Cardiac muscle cell (in vitro differentiated cells and primary cell): ENCODE results near the gene TMTC1. TPM values are rescaled to one million over a fixed set of nuclear protein-coding genes. Genes with fewer than 3 reads are reported as not detected.
"Not testable (repeated sequence)": the region's sequence is repeated elsewhere in the genome, so short reads cannot be mapped to it uniquely, and the experiment has no call there.

Experiments used
- DNase-seq, 2 donors: peaks; one replicate each; pipeline versions ENCODE4 v3.0.0 to v3.0.0-alpha.2; 2010 to 2017; ENCODE audit warnings: low read depth in 1 of 2, low spot score in 1 of 2
- H3K27ac ChIP-seq: fragments of 200-600 bp; sonication (generic); 2 replicates; pipeline ENCODE4 v1.5.1; 2016
- H3K27me3 ChIP-seq: fragments of 200-600 bp; sonication (generic); 2 replicates; pipeline ENCODE4 v1.6.0; 2016; ENCODE audit warnings: control low read depth
- H3K36me3 ChIP-seq: fragments of 200-600 bp; sonication (generic); 2 replicates; pipeline ENCODE4 v1.5.1; 2016; ENCODE audit warnings: control low read depth
- H3K4me1 ChIP-seq: fragments of 200-600 bp; sonication (generic); 2 replicates; pipeline ENCODE4 v1.8.1; 2017; ENCODE audit warnings: low read depth, mild to moderate bottlenecking, mixed run types
- H3K4me3 ChIP-seq: fragments of 200-600 bp; sonication (generic); 2 replicates; pipeline ENCODE4 v1.5.1; 2016; ENCODE audit warnings: mild to moderate bottlenecking
- H3K9me3 ChIP-seq: fragments of 200-600 bp; sonication (generic); 2 replicates; pipeline ENCODE4 v1.5.1; 2017; ENCODE audit warnings: low read depth, mild to moderate bottlenecking, control low read depth
- polyA plus RNA-seq: library from polyadenylated mRNA; unstranded; fragments of >200 nt; fragmentation: Nextera tagmentation; extraction: Ambion mirVana; gene quantifications from 2 replicates; pipeline ENCODE4 v1.2.1, GENCODE V29; 2016
- total RNA-seq: library from RNA; depleted of rRNA; stranded (reverse); fragments of >200 nt; gene quantifications from 2 replicates; pipeline ENCODE4 v1.2.3, GENCODE V29; 2016
- TF ChIP-seq, protein P1 (sequence below): IDR thresholded peaks from 2 replicates; pipeline ENCODE4 v1.5.1; 2012; ENCODE audit warnings: low read depth, mild to moderate bottlenecking, low read length

The TMTC1 gene
- total and polyA plus RNA-seq, 2 experiments from 2014 or later, result 16.0 to 25.3 TPM

DNA sequence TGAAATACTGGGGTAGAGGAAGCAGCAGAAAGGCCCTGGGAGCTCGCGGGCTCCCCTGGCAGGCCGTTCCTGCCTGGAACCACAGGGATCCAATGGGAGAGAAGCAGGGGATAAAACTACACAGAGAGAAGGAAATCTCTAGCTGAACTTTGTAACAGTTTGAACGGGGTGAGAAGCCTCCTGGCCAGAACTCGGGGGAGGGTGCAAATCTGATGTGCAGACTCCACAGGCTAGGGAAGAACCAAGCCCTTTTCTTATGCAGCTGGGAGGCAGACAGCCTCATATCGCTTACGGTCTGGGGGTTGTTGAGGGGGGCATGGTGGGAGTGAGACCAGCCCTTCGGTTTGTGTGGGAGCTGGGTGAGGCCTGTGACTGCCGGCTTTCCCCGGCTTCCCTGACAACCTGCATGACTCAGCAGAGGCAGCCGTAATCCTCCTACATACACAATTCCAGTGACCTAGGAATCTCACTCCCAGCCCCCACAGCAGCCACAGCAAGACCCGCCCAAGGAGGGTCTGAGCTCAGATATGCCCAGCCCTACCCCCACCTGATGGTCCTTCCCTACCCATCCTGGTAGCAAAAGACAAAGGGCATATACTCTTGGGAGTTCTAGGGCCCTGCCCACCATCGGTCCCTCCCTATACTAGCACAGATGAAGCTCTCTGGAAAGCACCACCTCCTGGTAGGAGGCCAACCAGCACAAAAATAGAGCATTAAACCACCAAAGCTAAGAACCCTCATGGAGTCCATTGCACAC lies 143.0 kb downstream of the TMTC1 start:
- Histone ChIP-seq H3K4me3 (no peak overlapping the region), H3K9me3 (no peaks in the 10 kb centered on the region), H3K27me3 (no peaks in the 10 kb centered on the region), H3K36me3 (no peaks in the 10 kb centered on the region), H3K27ac (no peak overlapping the region), H3K4me1 (no peaks in the 10 kb centered on the region)
- TF ChIP-seq, protein P1, sequence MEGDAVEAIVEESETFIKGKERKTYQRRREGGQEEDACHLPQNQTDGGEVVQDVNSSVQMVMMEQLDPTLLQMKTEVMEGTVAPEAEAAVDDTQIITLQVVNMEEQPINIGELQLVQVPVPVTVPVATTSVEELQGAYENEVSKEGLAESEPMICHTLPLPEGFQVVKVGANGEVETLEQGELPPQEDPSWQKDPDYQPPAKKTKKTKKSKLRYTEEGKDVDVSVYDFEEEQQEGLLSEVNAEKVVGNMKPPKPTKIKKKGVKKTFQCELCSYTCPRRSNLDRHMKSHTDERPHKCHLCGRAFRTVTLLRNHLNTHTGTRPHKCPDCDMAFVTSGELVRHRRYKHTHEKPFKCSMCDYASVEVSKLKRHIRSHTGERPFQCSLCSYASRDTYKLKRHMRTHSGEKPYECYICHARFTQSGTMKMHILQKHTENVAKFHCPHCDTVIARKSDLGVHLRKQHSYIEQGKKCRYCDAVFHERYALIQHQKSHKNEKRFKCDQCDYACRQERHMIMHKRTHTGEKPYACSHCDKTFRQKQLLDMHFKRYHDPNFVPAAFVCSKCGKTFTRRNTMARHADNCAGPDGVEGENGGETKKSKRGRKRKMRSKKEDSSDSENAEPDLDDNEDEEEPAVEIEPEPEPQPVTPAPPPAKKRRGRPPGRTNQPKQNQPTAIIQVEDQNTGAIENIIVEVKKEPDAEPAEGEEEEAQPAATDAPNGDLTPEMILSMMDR, result peak; percentile 55
- peak in 1 of 2 donors; percentile 93 for DNase-seq

DNA sequence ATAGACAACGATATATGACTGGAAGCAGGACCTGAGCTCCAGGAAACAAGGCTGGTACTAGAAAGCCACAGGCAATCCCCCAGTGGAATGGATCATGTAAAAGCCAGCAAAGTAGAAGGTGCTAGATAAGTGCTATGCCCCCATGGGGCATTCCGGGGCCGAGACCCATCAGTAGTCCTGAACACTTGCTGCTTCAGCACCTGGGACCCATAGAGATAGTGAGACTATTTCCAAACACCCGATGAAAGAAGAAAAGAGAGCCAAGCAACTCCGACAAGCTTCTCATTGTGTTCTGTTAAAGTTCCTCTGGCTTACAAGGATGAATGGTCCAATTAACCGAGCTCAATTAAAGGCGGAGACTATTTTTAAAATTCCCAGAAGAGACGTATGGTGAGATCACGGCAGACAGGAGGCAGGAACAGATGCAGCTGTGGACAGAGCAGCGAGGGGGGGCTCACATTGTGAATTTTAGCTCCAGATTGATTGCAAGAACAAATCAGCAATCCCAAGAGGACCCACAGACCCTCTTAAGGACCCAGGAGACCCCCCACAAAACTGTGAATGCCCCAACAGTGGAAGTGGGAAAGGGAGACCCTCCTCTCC lies 143.7 kb downstream of the TMTC1 start:
- Histone ChIP-seq H3K27me3 (no peaks in the 10 kb centered on the region), H3K27ac (no peak overlapping the region), H3K9me3 (no peaks in the 10 kb centered on the region), H3K4me1 (peaks cover 2% of the 10 kb centered on the region), H3K36me3 (no peaks in the 10 kb centered on the region), H3K4me3 (no peak overlapping the region)
- TF ChIP-seq, protein P1, result no peak
- DNase-seq, result peak in 1 of 2 donors; percentile 55

DNA sequence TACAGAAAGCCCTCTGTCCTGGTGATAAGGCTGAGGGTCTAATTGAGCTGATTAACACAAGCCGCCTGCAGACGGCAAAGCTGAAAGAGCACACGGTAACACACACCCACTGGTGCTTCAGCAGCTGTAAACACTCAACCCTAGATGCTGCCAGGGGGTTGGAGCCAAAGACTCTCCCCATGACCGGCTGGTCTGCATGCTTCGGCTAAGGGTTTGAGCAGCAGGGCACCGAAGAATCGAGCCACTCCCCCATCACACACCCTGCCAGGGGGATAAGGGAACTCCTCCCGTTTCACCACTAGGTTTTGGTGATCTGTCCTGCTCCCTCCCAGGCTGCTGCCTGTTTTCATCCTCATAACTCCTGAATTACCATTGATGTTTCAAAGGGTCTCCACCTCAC lies 145.2 kb downstream of the TMTC1 start:
- Histone ChIP-seq H3K36me3 (no peaks in the 10 kb centered on the region), H3K9me3 (no peaks in the 10 kb centered on the region), H3K27me3 (no peaks in the 10 kb centered on the region), H3K27ac (no peak overlapping the region), H3K4me1 (peaks cover 13% of the 10 kb centered on the region), H3K4me3 (no peak overlapping the region)
- TF ChIP-seq, protein P1, result no peak
- peak in 1 of 2 donors; percentile 67 for DNase-seq

DNA sequence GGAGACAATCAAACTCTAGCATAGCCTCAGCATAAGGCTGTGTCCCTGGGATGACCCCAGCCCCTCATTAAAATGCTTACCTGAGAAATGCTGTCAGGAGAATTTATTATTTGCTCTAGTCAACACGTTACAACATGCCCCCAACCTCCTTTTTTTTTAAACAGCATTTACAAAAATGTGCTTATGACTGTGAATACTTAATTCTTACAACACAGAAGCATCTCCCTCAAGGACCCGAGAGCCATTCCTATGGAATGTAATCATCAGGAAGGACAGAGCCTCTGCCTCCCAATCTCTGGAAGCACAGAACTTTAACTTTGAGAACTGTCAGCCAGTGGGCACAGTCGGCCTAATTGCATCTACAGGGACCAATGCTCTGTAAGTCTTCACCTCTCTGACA lies 149.7 kb downstream of the TMTC1 start:
- Histone ChIP-seq H3K4me1 (peaks cover 13% of the 10 kb centered on the region), H3K27ac (peak overlapping the region; percentile 69), H3K4me3 (no peak overlapping the region), H3K27me3 (no peaks in the 10 kb centered on the region), H3K9me3 (no peaks in the 10 kb centered on the region), H3K36me3 (no peaks in the 10 kb centered on the region)
- DNase-seq, result peak; percentile 15 to 59
- TF ChIP-seq, protein P1, result no peak

DNA sequence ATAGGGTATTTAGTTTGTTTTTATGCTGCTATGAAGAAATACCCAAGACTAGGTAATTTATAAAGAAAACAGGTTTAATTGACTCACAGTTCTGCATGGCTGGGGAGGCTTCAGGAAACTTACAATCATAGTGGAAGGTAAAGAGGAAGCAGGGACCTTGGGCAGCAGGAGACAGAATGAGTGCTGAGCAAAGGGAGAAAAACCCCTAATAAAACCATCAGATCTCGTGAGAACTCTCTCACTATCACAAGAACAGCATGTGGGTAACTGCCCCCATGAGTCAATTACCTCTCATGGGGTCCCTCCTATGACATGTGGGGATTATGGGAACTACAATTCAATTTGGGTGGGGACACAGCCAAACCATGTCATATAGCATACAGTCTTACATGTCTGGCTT lies 153.6 kb downstream of the TMTC1 start:
- peaks cover 24% of the 10 kb centered on the region for H3K4me1 ChIP-seq
- H3K4me3 ChIP-seq, H3K36me3 ChIP-seq, H3K27me3 ChIP-seq, DNase-seq, H3K9me3 ChIP-seq, H3K27ac ChIP-seq: not testable (repeated sequence)

DNA sequence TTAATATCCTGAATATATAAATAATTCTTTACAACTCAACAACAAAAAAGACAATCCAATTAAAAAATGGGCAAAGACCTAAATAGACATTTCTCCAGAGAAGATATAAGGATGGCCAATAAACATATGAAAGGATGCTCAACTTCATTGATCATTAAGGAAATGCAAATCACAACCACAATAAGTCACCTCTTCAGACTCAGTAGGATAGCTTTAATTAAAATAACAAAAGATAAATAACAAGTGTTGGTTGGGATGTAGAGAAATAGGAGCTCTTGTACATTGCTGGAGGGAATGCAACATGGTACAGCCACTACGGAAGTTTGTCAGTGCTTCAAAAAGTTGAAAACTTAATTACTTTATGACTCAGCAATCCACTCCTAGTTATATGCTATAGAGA lies 156.5 kb downstream of the TMTC1 start:
- Histone ChIP-seq H3K36me3 (no peaks in the 10 kb centered on the region), H3K27ac (no peak overlapping the region), H3K27me3 (no peaks in the 10 kb centered on the region), H3K4me1 (peaks cover 14% of the 10 kb centered on the region), H3K4me3 (no peak overlapping the region), H3K9me3 (no peaks in the 10 kb centered on the region)
- TF ChIP-seq, protein P1, result no peak
- no peak for DNase-seq
